ENCODE results near the gene BBS9.

The BBS9 gene

GRCh38 chr7:33251301-33251700, 121.9 kb downstream of the BBS9 start:
- no peak overlapping the region for H3K14ac ChIP-seq (ENCODE audit: low read length in 2 of 2)
- H2BK15ac ChIP-seq (ENCODE audit: low read depth, poor library complexity, severe bottlenecking) = no peak overlapping the region
- H4K91ac ChIP-seq (ENCODE audit: low read length) = no peak overlapping the region
- H3K4me3 ChIP-seq (ENCODE audit: insufficient read depth in 1 of 2, low read depth in 1 of 2, low read length in 2 of 2) = no peak overlapping the region
- H3K79me1 ChIP-seq (replicated peaks; ENCODE audit: low read length, poor library complexity, severe bottlenecking) = peaks cover 3% of the 10 kb centered on the region
- no peaks in the 10 kb centered on the region for H3K36me3 ChIP-seq (ENCODE audit: control insufficient read depth in 1 of 2, insufficient read depth in 2 of 2, low read depth in 1 of 2, low read length in 2 of 2)
- DNase-seq = no peak
- peak overlapping the region; percentile 40 for H3K27ac ChIP-seq (ENCODE audit: low read length, poor library complexity, severe bottlenecking)
- H3K4ac ChIP-seq (ENCODE audit: low read depth in 1 of 2, low read length in 2 of 2) = no peak overlapping the region
- H2BK120ac ChIP-seq (ENCODE audit: low read depth, low read length) = no peak overlapping the region
- H3K9ac ChIP-seq (ENCODE audit: low read length) = no peak overlapping the region
- H3K4me2 ChIP-seq (ENCODE audit: low read length, poor library complexity, severe bottlenecking) = no peak overlapping the region
- no peak overlapping the region for H2AFZ ChIP-seq (ENCODE audit: low read depth, low read length)
- H3K4me1 ChIP-seq (ENCODE audit: control insufficient read depth, insufficient read depth, low read depth, low read length) = peaks cover 3% of the 10 kb centered on the region
- no peak overlapping the region for H2AK5ac ChIP-seq (ENCODE audit: low read length, severe bottlenecking)
- no peak overlapping the region for H3K23ac ChIP-seq (ENCODE audit: low read length in 2 of 2)
- no peaks in the 10 kb centered on the region for H3K27me3 ChIP-seq (ENCODE audit: control insufficient read depth in 1 of 2, insufficient read depth in 1 of 2, low read length in 2 of 2)
- H3K18ac ChIP-seq (ENCODE audit: low read depth in 1 of 2, low read length in 2 of 2) = no peak overlapping the region
- H4K8ac ChIP-seq (ENCODE audit: low read length) = no peak overlapping the region
- H3K9me3 ChIP-seq (ENCODE audit: control insufficient read depth, low read length) = peaks cover 3% of the 10 kb centered on the region
- no peak overlapping the region for H2BK12ac ChIP-seq (ENCODE audit: low read length in 2 of 2)
- no peak overlapping the region for H2BK5ac ChIP-seq (ENCODE audit: low read depth, low read length, poor library complexity, severe bottlenecking)

- no peak overlapping the region for H2AK5ac ChIP-seq (ENCODE audit: low read length, severe bottlenecking)
- H3K9me3 ChIP-seq (ENCODE audit: control insufficient read depth, low read length) = no peaks in the 10 kb centered on the region
- H3K18ac ChIP-seq (ENCODE audit: low read depth in 1 of 2, low read length in 2 of 2) = no peak overlapping the region
- H3K27ac ChIP-seq (ENCODE audit: low read length, poor library complexity, severe bottlenecking) = no peak overlapping the region
- H4K91ac ChIP-seq (ENCODE audit: low read length) = no peak overlapping the region
- no peak overlapping the region for H3K9ac ChIP-seq (ENCODE audit: low read length)
- no peak overlapping the region for H3K4me3 ChIP-seq (ENCODE audit: insufficient read depth in 1 of 2, low read depth in 1 of 2, low read length in 2 of 2)
- H2BK5ac ChIP-seq (ENCODE audit: low read depth, low read length, poor library complexity, severe bottlenecking) = no peak overlapping the region
- H2BK120ac ChIP-seq (ENCODE audit: low read depth, low read length) = no peak overlapping the region
- no peaks in the 10 kb centered on the region for H3K27me3 ChIP-seq (ENCODE audit: control insufficient read depth in 1 of 2, insufficient read depth in 1 of 2, low read length in 2 of 2)
- H3K36me3 ChIP-seq (ENCODE audit: control insufficient read depth in 1 of 2, insufficient read depth in 2 of 2, low read depth in 1 of 2, low read length in 2 of 2) = no peaks in the 10 kb centered on the region
- H3K79me1 ChIP-seq (replicated peaks; ENCODE audit: low read length, poor library complexity, severe bottlenecking) = no peaks in the 10 kb centered on the region
- no peak overlapping the region for H3K23ac ChIP-seq (ENCODE audit: low read length in 2 of 2)
- H3K4me2 ChIP-seq (ENCODE audit: low read length, poor library complexity, severe bottlenecking) = no peak overlapping the region
- no peaks in the 10 kb centered on the region for H3K4me1 ChIP-seq (ENCODE audit: control insufficient read depth, insufficient read depth, low read depth, low read length)
- H3K14ac ChIP-seq (ENCODE audit: low read length in 2 of 2) = no peak overlapping the region
- H2BK12ac ChIP-seq (ENCODE audit: low read length in 2 of 2) = no peak overlapping the region
- H3K4ac ChIP-seq (ENCODE audit: low read depth in 1 of 2, low read length in 2 of 2) = no peak overlapping the region
- H2BK15ac ChIP-seq (ENCODE audit: low read depth, poor library complexity, severe bottlenecking) = no peak overlapping the region
- H2AFZ ChIP-seq (ENCODE audit: low read depth, low read length) = no peak overlapping the region
- DNase-seq = no peak
- H4K8ac ChIP-seq (ENCODE audit: low read length) = no peak overlapping the region
Measured at GRCh38 chr7:33258491-33258951, 129.2 kb downstream of the BBS9 start.

GRCh38 chr7:33261585-33261984, 132.2 kb downstream of the BBS9 start:
- H3K79me1 ChIP-seq (replicated peaks; ENCODE audit: low read length, poor library complexity, severe bottlenecking) = no peaks in the 10 kb centered on the region
- no peak overlapping the region for H3K23ac ChIP-seq (ENCODE audit: low read length in 2 of 2)
- no peaks in the 10 kb centered on the region for H3K9me3 ChIP-seq (ENCODE audit: control insufficient read depth, low read length)
- no peak overlapping the region for H2AFZ ChIP-seq (ENCODE audit: low read depth, low read length)
- no peak overlapping the region for H3K4me3 ChIP-seq (ENCODE audit: insufficient read depth in 1 of 2, low read depth in 1 of 2, low read length in 2 of 2)
- H2BK15ac ChIP-seq (ENCODE audit: low read depth, poor library complexity, severe bottlenecking) = no peak overlapping the region
- H3K18ac ChIP-seq (ENCODE audit: low read depth in 1 of 2, low read length in 2 of 2) = no peak overlapping the region
- H4K91ac ChIP-seq (ENCODE audit: low read length) = no peak overlapping the region
- no peak overlapping the region for H2BK5ac ChIP-seq (ENCODE audit: low read depth, low read length, poor library complexity, severe bottlenecking)
- H3K9ac ChIP-seq (ENCODE audit: low read length) = no peak overlapping the region
- no peak overlapping the region for H3K14ac ChIP-seq (ENCODE audit: low read length in 2 of 2)
- no peak overlapping the region for H4K8ac ChIP-seq (ENCODE audit: low read length)
- no peak overlapping the region for H3K4ac ChIP-seq (ENCODE audit: low read depth in 1 of 2, low read length in 2 of 2)
- no peak overlapping the region for H3K27ac ChIP-seq (ENCODE audit: low read length, poor library complexity, severe bottlenecking)
- peak; percentile 6 for DNase-seq
- H3K4me1 ChIP-seq (ENCODE audit: control insufficient read depth, insufficient read depth, low read depth, low read length) = no peaks in the 10 kb centered on the region
- H2BK120ac ChIP-seq (ENCODE audit: low read depth, low read length) = no peak overlapping the region
- no peak overlapping the region for H2AK5ac ChIP-seq (ENCODE audit: low read length, severe bottlenecking)
- H3K36me3 ChIP-seq (ENCODE audit: control insufficient read depth in 1 of 2, insufficient read depth in 2 of 2, low read depth in 1 of 2, low read length in 2 of 2) = no peaks in the 10 kb centered on the region
- H2BK12ac ChIP-seq (ENCODE audit: low read length in 2 of 2) = no peak overlapping the region
- WGBS = 62% methylated on average over 2 of the region's 3 CpGs
- H3K4me2 ChIP-seq (ENCODE audit: low read length, poor library complexity, severe bottlenecking) = no peak overlapping the region
- H3K27me3 ChIP-seq (ENCODE audit: control insufficient read depth in 1 of 2, insufficient read depth in 1 of 2, low read length in 2 of 2) = no peaks in the 10 kb centered on the region

- no peak overlapping the region for H2BK5ac ChIP-seq (ENCODE audit: low read depth, low read length, poor library complexity, severe bottlenecking)
- H3K9ac ChIP-seq (ENCODE audit: low read length) = no peak overlapping the region
- no peak overlapping the region for H3K4me3 ChIP-seq (ENCODE audit: insufficient read depth in 1 of 2, low read depth in 1 of 2, low read length in 2 of 2)
- no peak overlapping the region for H3K18ac ChIP-seq (ENCODE audit: low read depth in 1 of 2, low read length in 2 of 2)
- H3K14ac ChIP-seq (ENCODE audit: low read length in 2 of 2) = no peak overlapping the region
- DNase-seq = peak; percentile 21
- H2AK5ac ChIP-seq (ENCODE audit: low read length, severe bottlenecking) = no peak overlapping the region
- H4K8ac ChIP-seq (ENCODE audit: low read length) = no peak overlapping the region
- H2BK15ac ChIP-seq (ENCODE audit: low read depth, poor library complexity, severe bottlenecking) = no peak overlapping the region
- H3K36me3 ChIP-seq (ENCODE audit: control insufficient read depth in 1 of 2, insufficient read depth in 2 of 2, low read depth in 1 of 2, low read length in 2 of 2) = no peaks in the 10 kb centered on the region
- 91% methylated on average over 3 of the region's 3 CpGs for WGBS
- H4K91ac ChIP-seq (ENCODE audit: low read length) = no peak overlapping the region
- no peak overlapping the region for H2BK120ac ChIP-seq (ENCODE audit: low read depth, low read length)
- H3K4me2 ChIP-seq (ENCODE audit: low read length, poor library complexity, severe bottlenecking) = no peak overlapping the region
- no peak overlapping the region for H3K23ac ChIP-seq (ENCODE audit: low read length in 2 of 2)
- no peaks in the 10 kb centered on the region for H3K27me3 ChIP-seq (ENCODE audit: control insufficient read depth in 1 of 2, insufficient read depth in 1 of 2, low read length in 2 of 2)
- H2AFZ ChIP-seq (ENCODE audit: low read depth, low read length) = no peak overlapping the region
- H3K4ac ChIP-seq (ENCODE audit: low read depth in 1 of 2, low read length in 2 of 2) = no peak overlapping the region
- no peak overlapping the region for H2BK12ac ChIP-seq (ENCODE audit: low read length in 2 of 2)
- no peak overlapping the region for H3K27ac ChIP-seq (ENCODE audit: low read length, poor library complexity, severe bottlenecking)
- H3K79me1 ChIP-seq (replicated peaks; ENCODE audit: low read length, poor library complexity, severe bottlenecking) = no peaks in the 10 kb centered on the region
- H3K9me3 ChIP-seq (ENCODE audit: control insufficient read depth, low read length) = no peaks in the 10 kb centered on the region
- H3K4me1 ChIP-seq (ENCODE audit: control insufficient read depth, insufficient read depth, low read depth, low read length) = no peaks in the 10 kb centered on the region
Measured at GRCh38 chr7:33262476-33262875, 133.1 kb downstream of the BBS9 start.
